CD4-positive, alpha-beta T cell (primary cell): ENCODE data around the gene TNFRSF6B. TPM values are rescaled to one million over a fixed set of nuclear protein-coding genes. Genes with fewer than 3 reads are reported as not detected.
A peak's percentile ranks its signal among the peaks of the same experiment; 100 is the strongest.

ENCODE experiments used
- ATAC-seq: fragments of 200-7000 bp; cut with Tn5 transposase; one replicate; pipeline ENCODE4 v1.10.0; 2022; ENCODE audit warnings: mild to moderate bottlenecking; ENCODE audit not compliant: poor library complexity
- CTCF ChIA-PET: fragments of 350-600 bp; sonication (Branson Sonifier 250); formaldehyde crosslinking; loops from one replicate; lab custom pipeline; 2021; ENCODE audit warnings: antibody characterized with exemption, inconsistent platforms; lab: Charles Lee
- POLR2A ChIA-PET: fragments of 350-600 bp; sonication (Branson Sonifier 250); formaldehyde crosslinking; loops from one replicate; lab custom pipeline; 2021; ENCODE audit warnings: antibody characterized with exemption, inconsistent platforms; lab: Charles Lee
- DNase-seq, 14 experiments: peaks; one replicate each; pipeline ENCODE4 v3.0.0-alpha.2; 2013 to 2020; ENCODE audit warnings: mixed read lengths in 2 of 14
- H3K27ac ChIP-seq, 2 donors: one replicate each; pipeline versions ENCODE4 v1.5.1 to v1.7.0; 2013; ENCODE audit warnings: low read length in 2 of 2, low read depth in 1 of 2, mild to moderate bottlenecking in 1 of 2
- H3K27me3 ChIP-seq, 2 experiments: 1 replicate in 1 of 2; 2 replicates in 1 of 2; pipeline versions ENCODE4 v1.6.1 to v1.7.0; 2013; ENCODE audit warnings: low read length in 2 of 2, control low read depth in 1 of 2, mild to moderate bottlenecking in 1 of 2, moderate library complexity in 1 of 2; ENCODE audit not compliant: insufficient read depth in 2 of 2, control insufficient read depth in 1 of 2
- H3K36me3 ChIP-seq: one replicate; pipeline ENCODE4 v1.6.1; 2013; ENCODE audit warnings: low read length, control low read depth; ENCODE audit not compliant: insufficient read depth
- H3K4me1 ChIP-seq: one replicate; pipeline ENCODE4 v1.6.1; 2013; ENCODE audit warnings: low read length, control low read depth; ENCODE audit not compliant: insufficient read depth
- H3K4me3 ChIP-seq: one replicate; pipeline ENCODE4 v1.5.1; 2013; ENCODE audit warnings: mild to moderate bottlenecking, low read length, moderate library complexity
- H3K9me3 ChIP-seq, 2 experiments: 1 replicate in 1 of 2; 2 replicates in 1 of 2; pipeline versions ENCODE4 v1.6.1 to v1.7.0; 2013; ENCODE audit warnings: low read length in 2 of 2, mild to moderate bottlenecking in 2 of 2, control low read depth in 1 of 2, moderate library complexity in 1 of 2; ENCODE audit not compliant: control insufficient read depth in 1 of 2, insufficient read depth in 1 of 2
- H3K27ac Mint-ChIP-seq: one replicate; pipeline ENCODE4 v1.8.0; 2020; ENCODE audit warnings: mixed read lengths
- H3K27me3 Mint-ChIP-seq: one replicate; pipeline ENCODE4 v1.8.0; 2021; ENCODE audit warnings: mixed read lengths
- H3K36me3 Mint-ChIP-seq: one replicate; pipeline ENCODE4 v1.8.0; 2021; ENCODE audit warnings: low read depth, mixed read lengths
- H3K4me1 Mint-ChIP-seq: one replicate; pipeline ENCODE4 v1.8.0; 2021; ENCODE audit warnings: low read depth, mixed read lengths
- H3K4me3 Mint-ChIP-seq: one replicate; pipeline ENCODE4 v1.8.0; 2020; ENCODE audit warnings: mild to moderate bottlenecking, mixed read lengths
- H3K9me3 Mint-ChIP-seq: one replicate; pipeline ENCODE4 v1.8.0; 2020; ENCODE audit warnings: mixed read lengths
- CTCF ChIP-seq: fragments of 200-600 bp; IDR thresholded peaks from one replicate; pipeline ENCODE4 v1.8.0; 2022; ENCODE audit warnings: antibody characterized with exemption, mild to moderate bottlenecking
- intact Hi-C, 2 experiments: fragments of 100-400 bp; cut with DNase I in 1 of 2; cut with micrococcal nuclease in 1 of 2; formaldehyde crosslinking; loops; one replicate each; pipeline versions ENCODE4 v1.15.1 to v1.9.0; 2023 to 2025; cut with DNase I, micrococcal nuclease
- total RNA-seq, 174 experiments: library from RNA in 2 of 174; stranded (reverse) in 2 of 174; gene quantifications; one replicate each; pipeline ENCODE4 v1.2.3 and lab custom pipeline; 2021 to 2026

Gene TNFRSF6B
- total RNA-seq, 2 experiments from 2014 or later = 2.5 to 2.6 TPM

- peaks cover 26% of the 10 kb centered on the region for H3K4me1 Mint-ChIP-seq
- Histone ChIP-seq H3K36me3 (peaks cover 26% of the 10 kb centered on the region), H3K9me3 (no peaks in the 10 kb centered on the region), H3K4me1 (peaks cover 25% of the 10 kb centered on the region), H3K27ac (no peak overlapping the region), H3K4me3 (no peak overlapping the region), H3K27me3 (no peaks in the 10 kb centered on the region)
- no peaks in the 10 kb centered on the region for H3K27me3 Mint-ChIP-seq
- intact Hi-C loops = no loop called here
- ChIA-PET POLR2A (no interaction called here), CTCF (no interaction called here)
- no peak for TF ChIP-seq CTCF
- H3K36me3 Mint-ChIP-seq = peaks cover 18% of the 10 kb centered on the region
- ATAC-seq (no peak), DNase-seq (no peak)
- H3K27ac Mint-ChIP-seq = no peak overlapping the region
- peak overlapping the region; percentile 98 for H3K4me3 Mint-ChIP-seq
- H3K9me3 Mint-ChIP-seq = no peaks in the 10 kb centered on the region
These were observed 35.8 kb upstream of the TNFRSF6B start for GRCh38 chr20:63660622-63661021.

GRCh38 chr20:63661108-63661507, 35.3 kb upstream of the TNFRSF6B start:
- no peaks in the 10 kb centered on the region for H3K9me3 ChIP-seq
- H3K27me3 ChIP-seq = no peaks in the 10 kb centered on the region
- POLR2A ChIA-PET = no interaction called here
- Mint-ChIP-seq H3K27me3 (no peaks in the 10 kb centered on the region), H3K36me3 (peaks cover 22% of the 10 kb centered on the region), H3K27ac (no peak overlapping the region), H3K9me3 (no peaks in the 10 kb centered on the region), H3K4me3 (no peak overlapping the region), H3K4me1 (peaks cover 26% of the 10 kb centered on the region)
- intact Hi-C loops = no loop called here
- ATAC-seq = no peak
- H3K4me3 ChIP-seq = no peak overlapping the region
- CTCF ChIA-PET = no interaction called here
- peaks cover 29% of the 10 kb centered on the region for H3K36me3 ChIP-seq
- no peak for DNase-seq
- H3K4me1 ChIP-seq = peaks cover 24% of the 10 kb centered on the region
- H3K27ac ChIP-seq = no peak overlapping the region
- TF ChIP-seq CTCF = no peak

DNA sequence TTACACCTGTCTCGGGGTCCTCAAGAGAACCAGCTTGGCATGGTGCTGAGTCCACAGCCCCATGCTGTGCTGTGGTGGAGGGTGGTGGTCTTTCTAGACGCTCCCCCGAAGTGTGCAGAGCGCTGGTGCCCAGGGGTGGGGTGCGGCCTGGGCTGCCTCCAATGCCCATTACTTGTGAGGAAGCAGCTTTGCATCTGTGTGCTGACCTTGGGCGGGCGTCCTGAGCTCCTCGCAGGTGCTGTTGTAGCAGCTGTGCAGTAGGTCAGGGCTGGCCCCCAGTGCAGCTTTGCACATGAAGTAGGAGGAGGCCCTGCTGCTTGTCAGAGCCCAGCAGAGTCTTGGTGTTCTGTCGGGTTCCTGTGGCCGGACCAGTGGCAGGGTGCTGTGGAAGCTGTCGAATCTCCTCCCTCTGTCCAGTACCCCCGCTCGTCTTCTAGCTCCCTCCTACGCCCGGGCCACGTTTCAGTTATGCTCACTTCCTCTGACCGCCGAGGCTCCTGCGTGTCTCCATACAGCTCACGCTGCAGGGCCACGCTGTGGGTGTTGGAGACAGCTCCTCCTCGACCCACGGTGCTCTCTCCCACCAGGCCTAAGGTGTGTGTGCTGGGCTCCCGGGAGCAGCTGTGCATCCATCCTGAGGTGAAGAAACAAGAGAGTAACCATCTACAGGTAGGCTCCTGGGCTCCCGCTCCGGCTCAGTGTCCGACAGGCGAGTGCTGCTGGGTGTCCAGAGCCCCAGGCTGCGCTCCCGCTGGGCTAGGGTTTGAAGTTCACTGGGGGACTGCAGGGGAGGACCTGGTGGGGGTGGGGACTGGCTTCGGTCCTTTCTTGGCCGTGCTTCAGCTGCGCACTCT, 34.3 kb upstream of the TNFRSF6B start:
- ATAC-seq = no peak
- Mint-ChIP-seq H3K4me1 (peaks cover 26% of the 10 kb centered on the region), H3K9me3 (no peaks in the 10 kb centered on the region), H3K4me3 (peak overlapping the region; percentile 48), H3K27me3 (no peaks in the 10 kb centered on the region), H3K27ac (no peak overlapping the region), H3K36me3 (peaks cover 25% of the 10 kb centered on the region)
- POLR2A ChIA-PET = no interaction called here
- DNase-seq = no peak
- Histone ChIP-seq H3K27ac (no peak overlapping the region), H3K36me3 (peaks cover 32% of the 10 kb centered on the region), H3K4me1 (peaks cover 21% of the 10 kb centered on the region), H3K9me3 (no peaks in the 10 kb centered on the region), H3K27me3 (no peaks in the 10 kb centered on the region), H3K4me3 (no peak overlapping the region)
- intact Hi-C loops = no loop called here
- CTCF ChIA-PET = no interaction called here
- TF ChIP-seq CTCF = no peak
